NCI-H345 treated with DMSO at 0.1 percent for 48 hours (cell line): ENCODE measurements around the gene CNTN2.

Experiments
- DNase-seq: peaks from one replicate; lab custom pipeline; 2025; ENCODE audit not compliant: unreplicated experiment; lab: John Stamatoyannopoulos, UW

Gene CNTN2

GRCh38 chr1:205071028-205071409, 28.0 kb downstream of the CNTN2 start:
- DNase-seq: no peak

GRCh38 chr1:205071801-205072200, 28.8 kb downstream of the CNTN2 start:
- no peak for DNase-seq

GRCh38 chr1:205072286-205072685, 29.3 kb downstream of the CNTN2 start:
- DNase-seq: no peak

- DNase-seq: no peak
Measured at GRCh38 chr1:205072881-205073280, 29.9 kb downstream of the CNTN2 start.

GRCh38 chr1:205073511-205073910, 30.5 kb downstream of the CNTN2 start:
- no peak for DNase-seq

GRCh38 chr1:205074084-205074483, 31.1 kb downstream of the CNTN2 start:
- no peak for DNase-seq

- no peak for DNase-seq
Measured at GRCh38 chr1:205074513-205074912, 31.5 kb downstream of the CNTN2 start.

- DNase-seq: no peak
Measured at GRCh38 chr1:205075642-205076155, 32.7 kb downstream of the CNTN2 start.

- DNase-seq: no peak
Measured at GRCh38 chr1:205076245-205076761, 33.3 kb downstream of the CNTN2 start.

- no peak for DNase-seq
Measured at GRCh38 chr1:205077158-205077933, 34.3 kb downstream of the CNTN2 start.

- DNase-seq: no peak
Measured at GRCh38 chr1:205077934-205078311, 34.9 kb downstream of the CNTN2 start.

- DNase-seq: no peak
Measured at GRCh38 chr1:205082431-205082830, 39.4 kb downstream of the CNTN2 start.

GRCh38 chr1:205084360-205084759, 41.3 kb downstream of the CNTN2 start, which contains the start of gene TMEM81:
Gene TMEM81 (minus strand): TSS chr1:205084460. CDS start chr1:205084320, 140 bp downstream.
- no peak for DNase-seq

GRCh38 chr1:205088341-205088740, 45.3 kb downstream of the CNTN2 start:
- DNase-seq: no peak

GRCh38 chr1:205091043-205091740, 48.2 kb downstream of the CNTN2 start:
- DNase-seq: no peak

- no peak for DNase-seq
Measured at GRCh38 chr1:205095422-205095821, 52.4 kb downstream of the CNTN2 start.

GRCh38 chr1:205098242-205098641, 55.2 kb downstream of the CNTN2 start:
- DNase-seq: no peak

- no peak for DNase-seq
Measured at GRCh38 chr1:205102404-205102803, 59.4 kb downstream of the CNTN2 start.

GRCh38 chr1:205107327-205107726, 64.3 kb downstream of the CNTN2 start:
- DNase-seq: no peak

- DNase-seq: no peak
Measured at GRCh38 chr1:205108464-205108863, 65.5 kb downstream of the CNTN2 start.

- DNase-seq: no peak
Measured at GRCh38 chr1:205109269-205109668, 66.3 kb downstream of the CNTN2 start.

GRCh38 chr1:205109711-205110110, 66.7 kb downstream of the CNTN2 start:
- DNase-seq: no peak
